Smooth muscle cell (in vitro differentiated cells): ENCODE measurements around the gene GALNT14. TPM values are rescaled to one million over a fixed set of nuclear protein-coding genes. Genes with fewer than 3 reads are reported as not detected.

Source experiments
- DNase-seq: peaks from one replicate; lab custom pipeline; 2025; ENCODE audit not compliant: unreplicated experiment; lab: John Stamatoyannopoulos, UW
- H2AFZ ChIP-seq: fragments of 200-600 bp; sonication (generic); 2 replicates; pipeline ENCODE4 v1.6.0; 2016; ENCODE audit warnings: antibody characterized with exemption, low read depth, mild to moderate bottlenecking
- H3F3A ChIP-seq: fragments of 200-600 bp; sonication (generic); 2 replicates; pipeline ENCODE4 v1.6.0; 2017; ENCODE audit warnings: antibody characterized with exemption, low read depth
- H3K27ac ChIP-seq: fragments of 200-600 bp; sonication (generic); 2 replicates; pipeline ENCODE4 v1.5.1; 2016; ENCODE audit warnings: low read depth, mild to moderate bottlenecking
- H3K27me3 ChIP-seq: fragments of 200-600 bp; sonication (generic); 2 replicates; pipeline ENCODE4 v1.6.1; 2016; ENCODE audit warnings: low read depth, mild to moderate bottlenecking
- H3K36me3 ChIP-seq: fragments of 200-600 bp; sonication (generic); 2 replicates; pipeline ENCODE4 v1.5.1; 2016; ENCODE audit warnings: low read depth
- H3K4me1 ChIP-seq: fragments of 200-600 bp; sonication (generic); 2 replicates; pipeline ENCODE4 v1.5.1; 2016; ENCODE audit warnings: low read depth
- H3K4me2 ChIP-seq: fragments of 200-600 bp; sonication (generic); 2 replicates; pipeline ENCODE4 v1.6.0; 2016; ENCODE audit warnings: mild to moderate bottlenecking
- H3K4me3 ChIP-seq: fragments of 200-600 bp; sonication (generic); 2 replicates; pipeline ENCODE4 v1.5.1; 2016; ENCODE audit warnings: mild to moderate bottlenecking
- H3K79me2 ChIP-seq: fragments of 200-600 bp; sonication (generic); 2 replicates; pipeline ENCODE4 v1.6.0; 2016; ENCODE audit warnings: low read depth, mild to moderate bottlenecking
- H3K9ac ChIP-seq: fragments of 200-600 bp; sonication (generic); 2 replicates; pipeline ENCODE4 v1.6.0; 2016; ENCODE audit warnings: low read depth
- H3K9me3 ChIP-seq: fragments of 200-600 bp; sonication (generic); replicated peaks from 2 replicates; pipeline ENCODE4 v1.5.1; 2016; ENCODE audit warnings: low read depth
- H4K20me1 ChIP-seq: fragments of 200-600 bp; sonication (generic); 2 replicates; pipeline ENCODE4 v1.6.0; 2016; ENCODE audit warnings: low read depth
- WGBS: methylation state at CpG from one replicate; pipeline ENCODE4 v1.1.7; 2016; ENCODE audit warnings: low lambda C conversion rate; 5-methylcytosine and 5-hydroxymethylcytosine counted together
- polyA plus RNA-seq: library from polyadenylated mRNA; unstranded; fragments of >200 nt; fragmentation: Nextera tagmentation; extraction: Ambion mirVana; gene quantifications from 2 replicates; pipeline ENCODE4 v1.2.1, GENCODE V29; 2016
- total RNA-seq: library from RNA; depleted of rRNA; stranded (reverse); fragments of >200 nt; gene quantifications from 2 replicates; pipeline ENCODE4 v1.2.3, GENCODE V29; 2014
- TF ChIP-seq, protein P1 (sequence below): fragments of 200-600 bp; sonication (generic); IDR thresholded peaks from 2 replicates; pipeline ENCODE4 v1.5.1; 2017; ENCODE audit warnings: borderline replicate concordance, mild to moderate bottlenecking, antibody characterized with exemption; ENCODE audit not compliant: insufficient read depth, poor library complexity, severe bottlenecking

Gene GALNT14
- total and polyA plus RNA-seq, 2 experiments from 2014 or later: 0.63 to 1.0 TPM

GRCh38 chr2:31069643-31070325 lies 68.5 kb downstream of the GALNT14 start:
- 77% methylated on average over 12 of the region's 12 CpGs for WGBS
- TF ChIP-seq, protein P1, sequence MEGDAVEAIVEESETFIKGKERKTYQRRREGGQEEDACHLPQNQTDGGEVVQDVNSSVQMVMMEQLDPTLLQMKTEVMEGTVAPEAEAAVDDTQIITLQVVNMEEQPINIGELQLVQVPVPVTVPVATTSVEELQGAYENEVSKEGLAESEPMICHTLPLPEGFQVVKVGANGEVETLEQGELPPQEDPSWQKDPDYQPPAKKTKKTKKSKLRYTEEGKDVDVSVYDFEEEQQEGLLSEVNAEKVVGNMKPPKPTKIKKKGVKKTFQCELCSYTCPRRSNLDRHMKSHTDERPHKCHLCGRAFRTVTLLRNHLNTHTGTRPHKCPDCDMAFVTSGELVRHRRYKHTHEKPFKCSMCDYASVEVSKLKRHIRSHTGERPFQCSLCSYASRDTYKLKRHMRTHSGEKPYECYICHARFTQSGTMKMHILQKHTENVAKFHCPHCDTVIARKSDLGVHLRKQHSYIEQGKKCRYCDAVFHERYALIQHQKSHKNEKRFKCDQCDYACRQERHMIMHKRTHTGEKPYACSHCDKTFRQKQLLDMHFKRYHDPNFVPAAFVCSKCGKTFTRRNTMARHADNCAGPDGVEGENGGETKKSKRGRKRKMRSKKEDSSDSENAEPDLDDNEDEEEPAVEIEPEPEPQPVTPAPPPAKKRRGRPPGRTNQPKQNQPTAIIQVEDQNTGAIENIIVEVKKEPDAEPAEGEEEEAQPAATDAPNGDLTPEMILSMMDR: no peak
- Histone ChIP-seq H3K4me2 (no peak overlapping the region), H3K9ac (no peak overlapping the region), H3K36me3 (no peaks in the 10 kb centered on the region), H3K4me1 (no peaks in the 10 kb centered on the region), H3K27me3 (no peaks in the 10 kb centered on the region), H3K4me3 (no peak overlapping the region), H4K20me1 (no peaks in the 10 kb centered on the region), H3K9me3 (no peaks in the 10 kb centered on the region), H3K27ac (no peak overlapping the region), H3F3A (no peaks in the 10 kb centered on the region), H3K79me2 (no peaks in the 10 kb centered on the region), H2AFZ (no peak overlapping the region)
- no peak for DNase-seq

DNA sequence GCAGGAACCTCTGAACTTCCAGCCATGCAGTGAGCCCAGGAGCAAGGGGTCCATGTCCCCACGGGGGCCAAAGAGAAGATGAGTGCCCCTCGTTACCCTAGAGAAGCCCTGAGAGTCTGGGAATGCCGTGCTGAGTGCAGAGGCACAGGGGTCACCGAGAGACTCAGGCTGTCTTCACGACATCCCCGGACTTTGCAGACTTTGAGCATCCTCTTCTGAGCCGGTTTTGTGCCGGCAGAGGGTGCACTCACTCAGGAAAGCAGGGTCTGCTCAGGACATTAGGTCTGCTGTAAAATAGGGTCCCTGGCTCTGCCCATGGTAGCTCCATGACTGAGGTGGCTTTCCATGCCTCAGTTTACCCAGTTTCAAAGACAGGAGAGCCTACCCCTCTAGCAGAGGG lies 71.0 kb downstream of the GALNT14 start:
- DNase-seq: no peak
- H3K4me1 ChIP-seq: no peaks in the 10 kb centered on the region
- H4K20me1 ChIP-seq: no peaks in the 10 kb centered on the region
- WGBS: 83% methylated on average over 8 of the region's 8 CpGs
- no peaks in the 10 kb centered on the region for H3K27me3 ChIP-seq
- no peaks in the 10 kb centered on the region for H3F3A ChIP-seq
- H3K4me3 ChIP-seq: no peak overlapping the region
- no peak overlapping the region for H2AFZ ChIP-seq
- H3K36me3 ChIP-seq: no peaks in the 10 kb centered on the region
- H3K79me2 ChIP-seq: no peaks in the 10 kb centered on the region
- H3K9me3 ChIP-seq: no peaks in the 10 kb centered on the region
- TF ChIP-seq, protein P1: no peak
- H3K4me2 ChIP-seq: no peak overlapping the region
- H3K9ac ChIP-seq: no peak overlapping the region
- H3K27ac ChIP-seq: no peak overlapping the region

GRCh38 chr2:31066551-31066950 lies 71.7 kb downstream of the GALNT14 start:
- 94% methylated on average over 5 of the region's 6 CpGs for WGBS
- no peaks in the 10 kb centered on the region for H3K4me1 ChIP-seq
- H3K9ac ChIP-seq: no peak overlapping the region
- H3K79me2 ChIP-seq: no peaks in the 10 kb centered on the region
- H3K4me3 ChIP-seq: no peak overlapping the region
- no peaks in the 10 kb centered on the region for H4K20me1 ChIP-seq
- H3K4me2 ChIP-seq: no peak overlapping the region
- no peaks in the 10 kb centered on the region for H3K27me3 ChIP-seq
- TF ChIP-seq, protein P1: no peak
- no peaks in the 10 kb centered on the region for H3F3A ChIP-seq
- no peaks in the 10 kb centered on the region for H3K9me3 ChIP-seq
- no peak overlapping the region for H3K27ac ChIP-seq
- H2AFZ ChIP-seq: no peak overlapping the region
- H3K36me3 ChIP-seq: no peaks in the 10 kb centered on the region
- DNase-seq: no peak

- no peaks in the 10 kb centered on the region for H3K27me3 ChIP-seq
- no peak for DNase-seq
- no peak overlapping the region for H3K4me3 ChIP-seq
- no peak overlapping the region for H2AFZ ChIP-seq
- 63% methylated on average over 9 of the region's 9 CpGs for WGBS
- H3K9ac ChIP-seq: no peak overlapping the region
- no peaks in the 10 kb centered on the region for H3K79me2 ChIP-seq
- no peaks in the 10 kb centered on the region for H3K4me1 ChIP-seq
- no peaks in the 10 kb centered on the region for H3K36me3 ChIP-seq
- no peak overlapping the region for H3K4me2 ChIP-seq
- no peak overlapping the region for H3K27ac ChIP-seq
- H4K20me1 ChIP-seq: no peaks in the 10 kb centered on the region
- H3K9me3 ChIP-seq: no peaks in the 10 kb centered on the region
- no peaks in the 10 kb centered on the region for H3F3A ChIP-seq
- TF ChIP-seq, protein P1: no peak
Measured at GRCh38 chr2:31066086-31066485, 72.2 kb downstream of the GALNT14 start.
